ENCODE data around the gene TARBP2.
A peak's percentile ranks its signal among the peaks of the same experiment; 100 is the strongest.
"Not testable (repeated sequence)": the region's sequence is repeated elsewhere in the genome, so short reads cannot be mapped to it uniquely, and the experiment has no call there.

The TARBP2 gene

DNA sequence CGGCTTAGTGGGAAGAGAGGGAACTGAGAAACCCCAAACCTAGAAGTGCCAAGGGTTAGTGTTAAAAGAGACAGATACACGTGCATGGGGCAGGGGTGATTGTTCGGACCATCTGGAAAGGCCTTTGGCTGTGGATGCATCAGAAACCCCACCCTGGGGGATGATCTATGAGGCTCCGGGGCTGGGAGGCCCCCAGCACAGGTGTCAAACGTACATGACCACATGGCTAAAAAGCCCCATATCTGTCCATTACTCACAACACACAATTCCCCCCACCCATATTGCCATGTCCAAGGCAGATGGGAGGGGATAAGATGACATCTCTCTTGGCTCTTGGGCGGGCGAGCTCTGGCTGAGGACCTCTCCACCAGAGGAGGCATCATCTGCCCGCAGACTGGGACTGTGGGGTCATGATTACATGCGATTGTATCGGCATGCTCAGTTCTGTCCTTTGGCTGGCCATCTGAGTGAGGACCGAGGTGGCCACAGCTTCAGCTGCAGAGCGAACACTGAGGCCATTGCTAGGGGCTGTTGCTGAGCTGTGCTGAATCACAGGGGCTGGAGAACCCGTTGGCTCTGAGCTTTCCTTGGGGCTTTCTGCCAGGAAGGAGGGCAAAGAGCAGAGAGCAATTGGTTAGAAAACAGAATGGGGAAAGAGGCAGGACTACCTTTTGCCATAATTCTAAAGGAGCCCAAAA, 15.8 kb downstream of the TARBP2 start:
- DNase-seq = no peak

GRCh38 chr12:53518381-53518780, 17.3 kb downstream of the TARBP2 start:
- DNase-seq = no peak

- DNase-seq = no peak
Observed at GRCh38 chr12:53523131-53523530, 22.0 kb downstream of the TARBP2 start.

GRCh38 chr12:53524476-53524875, 23.4 kb downstream of the TARBP2 start:
- no peak for DNase-seq

GRCh38 chr12:53530061-53530460, 29.0 kb downstream of the TARBP2 start:
- DNase-seq = no peak

DNA sequence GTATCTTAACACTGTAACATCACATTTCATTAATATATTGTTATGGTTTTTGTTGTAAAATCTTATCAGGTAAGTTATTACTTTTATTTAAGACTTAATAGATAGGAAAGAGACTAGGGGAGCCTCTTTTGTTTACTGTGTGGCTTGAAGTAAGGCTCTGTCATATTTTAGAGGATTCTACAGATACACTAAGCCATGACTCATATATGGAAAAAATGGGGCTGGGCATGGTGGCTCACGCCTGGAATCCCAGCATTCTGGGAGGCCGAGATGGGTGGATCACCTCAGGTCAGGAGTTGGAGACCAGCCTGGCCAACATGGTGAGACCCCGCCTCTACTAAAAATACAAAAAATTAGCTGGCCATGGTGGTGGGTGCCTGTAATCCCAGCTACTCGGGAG, 29.8 kb downstream of the TARBP2 start:
- no peak for DNase-seq

DNA sequence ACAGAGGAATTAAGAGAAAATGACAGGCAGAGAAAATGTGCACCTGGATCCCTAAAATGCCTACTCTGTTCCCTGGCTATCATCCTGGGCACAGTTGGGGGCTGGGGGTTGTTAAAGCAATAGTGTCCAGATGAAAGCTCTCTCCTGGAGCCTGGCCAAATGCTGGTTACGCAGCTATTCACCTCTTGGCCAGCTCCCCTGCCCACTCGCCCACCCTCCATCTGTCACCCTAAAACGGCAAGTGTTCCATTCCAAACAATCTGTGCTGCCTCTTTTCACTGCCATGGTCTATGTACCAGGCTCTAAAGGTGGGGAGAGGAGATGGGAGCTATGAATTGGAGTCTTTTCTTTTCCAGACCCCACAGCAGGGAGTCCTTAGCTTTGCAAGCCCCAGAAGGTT, 30.9 kb downstream of the TARBP2 start:
- no peak for DNase-seq

DNA sequence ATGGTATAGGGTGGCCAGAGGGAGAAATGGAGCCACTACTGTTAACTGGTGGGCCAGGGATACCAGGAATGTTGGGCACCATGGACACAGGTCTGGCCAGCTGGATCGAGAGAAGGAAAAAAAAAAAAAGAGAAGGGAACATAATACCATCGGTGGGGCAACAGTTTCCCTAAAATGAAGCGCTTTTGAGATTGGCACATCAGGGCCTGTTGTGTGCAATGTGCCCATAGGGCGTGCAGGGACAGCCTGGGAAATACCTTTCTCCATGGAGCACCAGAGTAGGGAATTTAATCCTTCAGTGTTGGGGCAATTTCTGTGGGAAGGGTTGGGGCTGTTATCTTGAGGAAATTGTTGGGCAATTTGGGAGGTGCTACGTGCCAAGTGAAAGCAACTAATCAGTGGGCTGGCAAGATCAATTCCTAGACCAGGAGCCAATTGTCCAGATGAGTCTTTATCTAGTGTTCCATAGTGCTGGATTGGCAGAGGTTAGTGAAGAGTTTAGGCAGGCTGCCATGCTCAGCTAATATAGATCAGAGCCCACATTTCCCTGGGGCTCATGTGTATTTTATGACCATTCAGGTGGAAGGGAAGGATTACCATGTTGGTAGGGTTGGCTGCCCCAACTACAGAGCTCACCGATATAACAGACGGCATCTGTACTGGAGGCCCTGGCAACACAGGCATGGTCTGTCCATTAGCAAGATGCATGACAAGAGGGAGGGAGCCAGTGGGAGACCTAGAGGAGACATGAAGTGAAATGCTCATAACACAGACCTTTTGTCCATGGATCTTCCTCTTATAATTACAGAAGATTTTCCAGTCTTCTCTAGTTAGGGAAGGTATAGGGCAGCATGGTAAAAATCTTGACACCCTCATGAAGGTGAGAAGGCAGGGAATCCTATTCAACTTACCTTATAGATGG, 31.7 kb downstream of the TARBP2 start:
- no peak for DNase-seq

- no peak for DNase-seq
Observed at GRCh38 chr12:53533471-53533870, 32.4 kb downstream of the TARBP2 start.

DNA sequence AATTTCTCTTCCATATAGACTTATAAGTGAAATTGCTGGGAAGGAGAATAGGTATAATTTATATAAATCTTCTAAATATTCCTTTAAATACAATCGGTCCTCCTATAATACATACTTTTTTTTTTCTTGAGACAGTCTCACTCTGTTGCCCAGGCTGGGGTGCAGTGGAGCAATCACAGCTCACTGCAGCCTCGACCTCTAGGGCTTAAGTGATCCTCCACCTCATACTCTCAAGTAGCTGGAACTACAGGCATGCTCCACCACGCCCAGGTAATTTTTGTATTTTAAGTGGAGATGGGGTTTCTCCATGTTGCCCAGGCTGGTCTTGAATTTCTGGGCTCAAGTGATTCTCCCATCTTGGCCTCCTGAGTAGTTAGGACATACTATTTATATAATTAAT, 35.9 kb downstream of the TARBP2 start:
- no peak for DNase-seq

DNA sequence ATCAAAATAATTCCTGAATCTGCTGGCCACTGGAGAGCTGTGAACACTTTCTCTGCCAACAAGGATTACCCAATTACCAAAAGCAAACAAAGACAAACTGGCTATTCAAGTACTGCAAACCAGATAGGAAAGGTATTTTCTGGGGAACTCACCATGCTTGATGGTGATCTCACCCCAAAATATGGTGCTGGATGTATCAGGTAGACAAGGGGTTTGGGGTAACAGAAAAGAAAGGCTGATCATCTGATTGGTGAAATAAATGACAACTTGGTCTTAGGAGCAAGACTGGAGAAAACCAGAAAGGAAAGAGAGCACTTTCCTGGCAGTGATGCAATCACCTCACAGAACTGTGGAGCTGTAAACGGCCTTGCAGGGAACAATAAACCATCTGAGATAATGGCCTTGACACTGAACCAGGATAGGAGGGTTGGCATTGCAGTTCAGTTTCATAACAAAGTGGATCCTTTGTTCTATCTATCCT, 37.2 kb downstream of the TARBP2 start:
- no peak for DNase-seq

GRCh38 chr12:53539526-53539925, 38.4 kb downstream of the TARBP2 start:
- no peak for DNase-seq

DNA sequence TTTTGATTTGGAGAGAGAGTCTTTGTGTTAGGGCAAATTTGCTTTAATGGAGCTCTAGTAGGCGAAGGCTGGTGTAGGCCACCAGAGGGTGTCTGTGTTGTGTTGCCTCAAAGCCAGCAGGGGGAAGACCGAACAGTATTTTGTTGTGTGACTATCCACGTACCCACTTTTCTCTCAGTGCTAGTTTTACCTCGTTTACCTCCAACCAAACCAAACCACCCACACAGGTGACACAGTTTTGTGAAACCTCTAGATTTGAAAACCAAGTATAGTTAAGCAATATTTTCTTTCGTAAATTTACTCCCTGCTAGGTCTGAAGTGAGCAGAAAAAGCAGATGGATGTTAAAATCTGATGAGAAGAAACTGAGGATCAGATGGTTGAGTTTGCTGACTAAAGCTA, 42.5 kb downstream of the TARBP2 start:
- DNase-seq = peak; percentile 67

DNA sequence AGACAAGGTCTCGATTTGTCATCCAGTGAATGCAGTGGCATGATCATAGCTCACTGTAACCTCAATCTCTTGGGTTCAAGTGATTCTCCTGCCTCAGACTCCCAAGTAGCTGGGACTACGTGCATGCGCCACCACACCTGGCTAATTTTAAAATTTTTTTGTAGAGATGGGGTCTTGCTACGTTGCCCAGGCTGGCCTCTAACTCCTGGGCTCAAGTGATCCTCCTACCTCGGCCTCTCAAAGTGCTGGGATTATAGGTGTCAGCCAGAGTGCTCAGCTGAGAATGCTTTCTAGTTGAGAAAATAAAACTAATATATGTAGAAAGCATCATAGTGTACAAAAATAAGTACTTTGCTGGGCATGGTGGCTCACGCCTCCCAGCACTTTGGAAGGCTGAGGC, 47.3 kb downstream of the TARBP2 start:
- not testable (repeated sequence) for DNase-seq

DNA sequence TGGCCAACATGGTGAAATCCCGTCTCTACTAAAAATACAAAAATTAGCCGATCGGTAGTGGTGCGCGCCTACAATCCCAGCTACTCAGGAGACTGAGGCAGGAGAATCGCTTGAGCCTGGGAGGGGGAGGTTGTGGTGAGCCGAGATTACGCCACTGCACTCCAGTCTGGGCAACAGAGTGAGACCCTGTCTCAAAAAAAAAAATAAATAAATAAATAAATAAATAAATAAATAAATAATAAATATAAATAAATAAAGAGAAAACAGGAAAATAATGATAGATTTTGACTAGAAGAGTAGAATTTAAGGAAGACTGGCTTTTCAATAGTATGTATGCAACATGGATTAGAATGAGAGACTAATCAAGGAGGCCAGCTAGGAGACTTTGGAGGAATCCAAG, 49.0 kb downstream of the TARBP2 start:
- not testable (repeated sequence) for DNase-seq

DNA sequence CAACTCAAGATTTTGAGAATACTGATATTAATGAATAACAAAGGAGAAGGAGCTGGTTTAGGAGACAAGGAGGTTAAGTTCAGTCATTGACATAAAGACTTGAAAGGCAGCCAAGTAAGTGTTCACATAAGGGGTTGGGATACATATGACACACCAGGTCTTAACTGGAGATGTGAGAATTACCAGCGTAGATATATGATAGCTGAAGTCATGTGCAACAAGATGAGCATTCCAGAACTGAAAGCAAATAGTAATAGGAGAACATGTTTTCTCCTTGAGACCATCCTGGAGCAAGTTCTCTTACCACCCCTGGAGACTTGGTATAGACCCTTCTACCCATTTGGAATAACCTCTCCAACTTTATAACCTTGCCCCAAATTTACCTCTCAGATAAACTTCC, 49.5 kb downstream of the TARBP2 start:
- DNase-seq = no peak

- no peak for DNase-seq
Observed at GRCh38 chr12:53551889-53552291, 50.8 kb downstream of the TARBP2 start.

- no peak for DNase-seq
Observed at GRCh38 chr12:53552361-53553327, 51.6 kb downstream of the TARBP2 start.

Measured in CD4-positive, alpha-beta T cell treated with Interleukin-10 for 1 hour (primary cell).